ENCODE results near the gene KIAA0753.

DNA sequence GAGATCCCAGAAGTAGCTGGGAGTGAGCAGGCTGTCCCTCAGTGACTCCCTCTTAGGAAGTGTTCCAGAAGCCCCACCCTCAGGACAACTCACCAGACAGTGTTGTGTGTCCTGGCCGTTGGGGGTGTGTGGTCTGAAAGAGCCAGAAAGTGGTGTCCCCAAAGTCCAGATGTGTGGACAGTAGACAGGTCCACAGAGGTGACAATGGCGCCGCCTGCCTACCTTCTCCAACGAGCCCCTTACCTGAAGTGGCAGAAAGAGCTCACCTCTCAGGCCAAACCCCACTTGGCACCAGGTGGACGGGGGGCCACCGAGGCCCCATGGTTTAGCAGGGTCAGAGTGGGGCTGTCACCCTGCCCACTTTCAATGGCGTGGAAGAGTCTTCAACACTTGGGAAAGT lies 30.9 kb upstream of the KIAA0753 start:
- TF ChIP-seq, protein P1, sequence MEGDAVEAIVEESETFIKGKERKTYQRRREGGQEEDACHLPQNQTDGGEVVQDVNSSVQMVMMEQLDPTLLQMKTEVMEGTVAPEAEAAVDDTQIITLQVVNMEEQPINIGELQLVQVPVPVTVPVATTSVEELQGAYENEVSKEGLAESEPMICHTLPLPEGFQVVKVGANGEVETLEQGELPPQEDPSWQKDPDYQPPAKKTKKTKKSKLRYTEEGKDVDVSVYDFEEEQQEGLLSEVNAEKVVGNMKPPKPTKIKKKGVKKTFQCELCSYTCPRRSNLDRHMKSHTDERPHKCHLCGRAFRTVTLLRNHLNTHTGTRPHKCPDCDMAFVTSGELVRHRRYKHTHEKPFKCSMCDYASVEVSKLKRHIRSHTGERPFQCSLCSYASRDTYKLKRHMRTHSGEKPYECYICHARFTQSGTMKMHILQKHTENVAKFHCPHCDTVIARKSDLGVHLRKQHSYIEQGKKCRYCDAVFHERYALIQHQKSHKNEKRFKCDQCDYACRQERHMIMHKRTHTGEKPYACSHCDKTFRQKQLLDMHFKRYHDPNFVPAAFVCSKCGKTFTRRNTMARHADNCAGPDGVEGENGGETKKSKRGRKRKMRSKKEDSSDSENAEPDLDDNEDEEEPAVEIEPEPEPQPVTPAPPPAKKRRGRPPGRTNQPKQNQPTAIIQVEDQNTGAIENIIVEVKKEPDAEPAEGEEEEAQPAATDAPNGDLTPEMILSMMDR (conservative IDR thresholded peaks at IDR 0.05; ENCODE audit: low read depth, low read length) = no peak
- TF ChIP-seq NFE2L2 (IDR thresholded peaks at IDR 0.05; ENCODE audit: low read depth, low read length) = no peak
